Mammary epithelial cell (primary cell): ENCODE data around the gene POU2F1.

Experiments used
- EZH2 ChIP-seq: IDR thresholded peaks from 2 replicates; pipeline ENCODE4 v1.6.1; 2012; ENCODE audit warnings: low read length, inconsistent platforms, borderline replicate concordance
- TF ChIP-seq, protein P1 (sequence below), 2 donors: IDR thresholded peaks in 1 of 2; conservative IDR thresholded peaks in 1 of 2; 2 replicates each; pipeline ENCODE4 v1.5.1; 2011 to 2012; ENCODE audit warnings: inconsistent platforms in 2 of 2, low read length in 2 of 2, mild to moderate bottlenecking in 2 of 2, control low read depth in 1 of 2, low read depth in 1 of 2; ENCODE audit not compliant: insufficient read depth in 1 of 2; ENCODE audit errors: extremely low read depth in 1 of 2

GRCh38 chr1:167268347-167268787, 47.7 kb downstream of the POU2F1 start:
- TF ChIP-seq, protein P1, sequence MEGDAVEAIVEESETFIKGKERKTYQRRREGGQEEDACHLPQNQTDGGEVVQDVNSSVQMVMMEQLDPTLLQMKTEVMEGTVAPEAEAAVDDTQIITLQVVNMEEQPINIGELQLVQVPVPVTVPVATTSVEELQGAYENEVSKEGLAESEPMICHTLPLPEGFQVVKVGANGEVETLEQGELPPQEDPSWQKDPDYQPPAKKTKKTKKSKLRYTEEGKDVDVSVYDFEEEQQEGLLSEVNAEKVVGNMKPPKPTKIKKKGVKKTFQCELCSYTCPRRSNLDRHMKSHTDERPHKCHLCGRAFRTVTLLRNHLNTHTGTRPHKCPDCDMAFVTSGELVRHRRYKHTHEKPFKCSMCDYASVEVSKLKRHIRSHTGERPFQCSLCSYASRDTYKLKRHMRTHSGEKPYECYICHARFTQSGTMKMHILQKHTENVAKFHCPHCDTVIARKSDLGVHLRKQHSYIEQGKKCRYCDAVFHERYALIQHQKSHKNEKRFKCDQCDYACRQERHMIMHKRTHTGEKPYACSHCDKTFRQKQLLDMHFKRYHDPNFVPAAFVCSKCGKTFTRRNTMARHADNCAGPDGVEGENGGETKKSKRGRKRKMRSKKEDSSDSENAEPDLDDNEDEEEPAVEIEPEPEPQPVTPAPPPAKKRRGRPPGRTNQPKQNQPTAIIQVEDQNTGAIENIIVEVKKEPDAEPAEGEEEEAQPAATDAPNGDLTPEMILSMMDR (conservative IDR thresholded peaks at IDR 0.05 in 1 of 2, IDR thresholded peaks at IDR 0.05 in 1 of 2; ENCODE audit: extremely low read depth in 1 of 2, insufficient read depth in 1 of 2, low read depth in 1 of 2, low read length in 2 of 2): no peak
- TF ChIP-seq EZH2: no peak
